Lower leg skin (tissue), 3 donors: ENCODE data around the gene ZNF135.

Experiments
- POLR2A ChIP-seq, 2 donors: fragments of 450-650 bp; IDR thresholded peaks; one replicate each; pipeline ENCODE4 v1.6.1; 2016 to 2017; ENCODE audit warnings: antibody characterized with exemption in 2 of 2, mild to moderate bottlenecking in 1 of 2, moderate library complexity in 1 of 2
- TF ChIP-seq, protein P1 (sequence below), 3 donors: fragments of 450-650 bp; IDR thresholded peaks; one replicate each; pipeline ENCODE4 v1.5.1; 2016; ENCODE audit warnings: antibody characterized with exemption in 3 of 3, mild to moderate bottlenecking in 3 of 3, moderate library complexity in 2 of 3

DNA sequence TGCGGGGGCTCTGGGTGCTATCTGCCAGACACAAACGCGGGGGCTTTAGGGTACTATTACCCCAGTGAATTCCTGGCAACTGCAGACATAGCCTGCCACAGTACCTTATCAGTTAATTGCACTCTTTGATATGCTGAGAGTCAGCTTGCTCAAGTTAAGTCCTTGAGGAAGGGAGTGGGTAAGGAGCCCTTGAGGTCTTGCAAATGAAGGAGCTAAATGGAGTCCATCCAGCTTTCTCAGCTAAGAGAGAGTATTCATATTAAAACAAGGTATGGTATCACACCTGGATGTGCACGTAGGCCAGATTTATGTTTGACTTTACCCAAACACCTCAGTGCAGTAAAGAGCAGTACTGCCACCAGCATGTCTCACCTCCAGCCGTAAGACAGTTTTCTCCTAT is 44.9 kb upstream of the ZNF135 start:
- TF ChIP-seq, protein P1, sequence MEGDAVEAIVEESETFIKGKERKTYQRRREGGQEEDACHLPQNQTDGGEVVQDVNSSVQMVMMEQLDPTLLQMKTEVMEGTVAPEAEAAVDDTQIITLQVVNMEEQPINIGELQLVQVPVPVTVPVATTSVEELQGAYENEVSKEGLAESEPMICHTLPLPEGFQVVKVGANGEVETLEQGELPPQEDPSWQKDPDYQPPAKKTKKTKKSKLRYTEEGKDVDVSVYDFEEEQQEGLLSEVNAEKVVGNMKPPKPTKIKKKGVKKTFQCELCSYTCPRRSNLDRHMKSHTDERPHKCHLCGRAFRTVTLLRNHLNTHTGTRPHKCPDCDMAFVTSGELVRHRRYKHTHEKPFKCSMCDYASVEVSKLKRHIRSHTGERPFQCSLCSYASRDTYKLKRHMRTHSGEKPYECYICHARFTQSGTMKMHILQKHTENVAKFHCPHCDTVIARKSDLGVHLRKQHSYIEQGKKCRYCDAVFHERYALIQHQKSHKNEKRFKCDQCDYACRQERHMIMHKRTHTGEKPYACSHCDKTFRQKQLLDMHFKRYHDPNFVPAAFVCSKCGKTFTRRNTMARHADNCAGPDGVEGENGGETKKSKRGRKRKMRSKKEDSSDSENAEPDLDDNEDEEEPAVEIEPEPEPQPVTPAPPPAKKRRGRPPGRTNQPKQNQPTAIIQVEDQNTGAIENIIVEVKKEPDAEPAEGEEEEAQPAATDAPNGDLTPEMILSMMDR (IDR thresholded peaks at IDR 0.05): no peak
- TF ChIP-seq POLR2A (IDR thresholded peaks at IDR 0.05): no peak
